ENCODE measurements around the gene CD300LF. TPM values are rescaled to one million over a fixed set of nuclear protein-coding genes. Genes with fewer than 3 reads are reported as not detected.

CD300LF gene
- total and polyA plus RNA-seq, 7 donors: 0.27 to 8.3 (median 3.3) TPM; not detected in 3

DNA sequence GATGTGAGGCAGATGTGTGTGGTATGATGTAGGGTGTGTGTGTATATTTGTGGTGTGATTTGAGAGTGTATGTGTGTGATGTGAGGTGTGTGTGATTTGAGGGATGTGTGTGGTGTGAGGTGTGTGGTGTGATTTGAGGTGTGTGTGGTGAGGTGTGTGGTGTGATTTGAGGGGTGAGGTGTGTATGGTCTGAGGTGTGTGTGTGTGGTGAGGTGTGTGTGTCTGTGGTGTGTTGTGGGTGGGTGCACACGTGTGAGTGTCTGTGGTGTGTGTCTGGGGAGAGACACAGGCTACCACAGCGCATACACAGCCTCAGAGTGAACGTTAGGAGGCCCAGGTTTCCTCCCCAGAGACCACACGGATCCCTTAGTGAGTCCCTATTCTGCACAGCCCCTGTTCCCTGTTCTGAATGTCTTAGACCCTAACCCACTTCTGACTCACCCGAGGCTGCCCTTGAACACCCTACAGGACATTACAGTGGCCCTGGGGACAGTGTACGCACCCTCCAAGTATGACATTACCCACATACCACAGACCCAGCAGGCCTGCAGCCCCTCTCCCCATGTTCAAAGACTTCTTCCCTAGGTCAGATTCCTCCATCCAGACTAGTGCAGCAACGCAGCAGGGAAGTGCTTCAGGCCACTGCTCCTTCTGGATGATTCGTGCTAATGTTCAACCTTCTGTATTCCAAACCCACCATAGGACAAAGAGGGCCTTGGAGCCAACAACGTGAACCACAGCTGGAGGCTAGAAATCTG is 20.8 kb upstream of the CD300LF start:
- intact Hi-C loops (cut with DNase I): loop anchor here (10.0 kb wide), 1 partner anchor 169 kb away; the partner anchor contains the start of gene CD300H
- WGBS, 2 donors: 61 to 69% methylated on average over 9 of the region's 9 CpGs

GRCh38 chr17:74732042-74732867 is 19.5 kb upstream of the CD300LF start:
- intact Hi-C loops (cut with DNase I): loop anchor here (10.0 kb wide), 1 partner anchor 167 kb away; the partner anchor contains the start of gene CD300H
- Histone ChIP-seq H3K27ac (no peak overlapping the region), H3K36me3 (no peaks in the 10 kb centered on the region), H3K4me3 (no peak overlapping the region), H3K4me1 (peaks cover 0 to 11% (median 8%) of the 10 kb centered on the region in 4 donors), H3K9me3 (no peaks in the 10 kb centered on the region), H3K27me3 (peaks cover 13 to 66% (median 21%) of the 10 kb centered on the region in 3 donors)
- DNase-seq: no peak
- TF ChIP-seq, protein P1, sequence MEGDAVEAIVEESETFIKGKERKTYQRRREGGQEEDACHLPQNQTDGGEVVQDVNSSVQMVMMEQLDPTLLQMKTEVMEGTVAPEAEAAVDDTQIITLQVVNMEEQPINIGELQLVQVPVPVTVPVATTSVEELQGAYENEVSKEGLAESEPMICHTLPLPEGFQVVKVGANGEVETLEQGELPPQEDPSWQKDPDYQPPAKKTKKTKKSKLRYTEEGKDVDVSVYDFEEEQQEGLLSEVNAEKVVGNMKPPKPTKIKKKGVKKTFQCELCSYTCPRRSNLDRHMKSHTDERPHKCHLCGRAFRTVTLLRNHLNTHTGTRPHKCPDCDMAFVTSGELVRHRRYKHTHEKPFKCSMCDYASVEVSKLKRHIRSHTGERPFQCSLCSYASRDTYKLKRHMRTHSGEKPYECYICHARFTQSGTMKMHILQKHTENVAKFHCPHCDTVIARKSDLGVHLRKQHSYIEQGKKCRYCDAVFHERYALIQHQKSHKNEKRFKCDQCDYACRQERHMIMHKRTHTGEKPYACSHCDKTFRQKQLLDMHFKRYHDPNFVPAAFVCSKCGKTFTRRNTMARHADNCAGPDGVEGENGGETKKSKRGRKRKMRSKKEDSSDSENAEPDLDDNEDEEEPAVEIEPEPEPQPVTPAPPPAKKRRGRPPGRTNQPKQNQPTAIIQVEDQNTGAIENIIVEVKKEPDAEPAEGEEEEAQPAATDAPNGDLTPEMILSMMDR (IDR thresholded peaks at IDR 0.05): no peak
- TF ChIP-seq EP300 (IDR thresholded peaks at IDR 0.05): no peak
- TF ChIP-seq POLR2A (IDR thresholded peaks at IDR 0.05): no peak
- TF ChIP-seq POLR2AphosphoS5 (IDR thresholded peaks at IDR 0.05): no peak
- 72 to 81% methylated on average over 12 of the region's 12 CpGs for WGBS, 2 donors

More for the DNA sequence above, 20.8 kb upstream of the CD300LF start:
- Histone ChIP-seq H3K36me3 (no peaks in the 10 kb centered on the region), H3K4me3 (no peak overlapping the region), H3K27me3 (peaks cover 22 to 79% (median 34%) of the 10 kb centered on the region in 3 donors), H3K4me1 (peaks cover 0 to 24% (median 17%) of the 10 kb centered on the region in 4 donors), H3K9me3 (no peaks in the 10 kb centered on the region), H3K27ac (no peak overlapping the region)
- no peak for DNase-seq
- TF ChIP-seq, protein P1 (IDR thresholded peaks at IDR 0.05): no peak
- TF ChIP-seq EP300 (IDR thresholded peaks at IDR 0.05) (no peak), POLR2AphosphoS5 (IDR thresholded peaks at IDR 0.05) (no peak), POLR2A (IDR thresholded peaks at IDR 0.05) (no peak)

GRCh38 chr17:74731347-74731605 is 18.6 kb upstream of the CD300LF start:
- Histone ChIP-seq H3K9me3 (no peaks in the 10 kb centered on the region), H3K36me3 (no peaks in the 10 kb centered on the region), H3K4me1 (peaks cover 0 to 2% (median 0%) of the 10 kb centered on the region in 4 donors), H3K27me3 (peaks cover 3 to 56% (median 13%) of the 10 kb centered on the region in 3 donors), H3K27ac (no peak overlapping the region), H3K4me3 (no peak overlapping the region)
- 61 to 87% methylated on average over 4 of the region's 4 CpGs for WGBS, 2 donors
- TF ChIP-seq, protein P1 (IDR thresholded peaks at IDR 0.05): no peak
- TF ChIP-seq EP300 (IDR thresholded peaks at IDR 0.05): no peak
- TF ChIP-seq POLR2AphosphoS5 (IDR thresholded peaks at IDR 0.05): no peak
- TF ChIP-seq POLR2A (IDR thresholded peaks at IDR 0.05): no peak
- intact Hi-C loops (cut with DNase I): loop anchor here (10.0 kb wide), 1 partner anchor 166 kb away; the partner anchor contains the start of gene CD300H
- DNase-seq: no peak

- Histone ChIP-seq H3K4me3 (no peak overlapping the region), H3K36me3 (no peaks in the 10 kb centered on the region), H3K27ac (no peak overlapping the region), H3K9me3 (no peaks in the 10 kb centered on the region), H3K4me1 (no peaks in the 10 kb centered on the region), H3K27me3 (peaks cover 0 to 50% (median 13%) of the 10 kb centered on the region in 3 donors)
- WGBS, 2 donors: 74 to 75% methylated on average over 16 of the region's 16 CpGs
- intact Hi-C loops (cut with DNase I): loop anchor here (10.0 kb wide), 1 partner anchor 166 kb away; the partner anchor contains the start of gene CD300H
- TF ChIP-seq, protein P1 (IDR thresholded peaks at IDR 0.05): no peak
- TF ChIP-seq POLR2A (IDR thresholded peaks at IDR 0.05): no peak
- no peak for TF ChIP-seq EP300 (IDR thresholded peaks at IDR 0.05)
- no peak for TF ChIP-seq POLR2AphosphoS5 (IDR thresholded peaks at IDR 0.05)
- DNase-seq: no peak
Measured at GRCh38 chr17:74730491-74731346, 18.0 kb upstream of the CD300LF start.
